C4-2B (cell line): Measurements from ENCODE around the gene KSR2.

Experiments used
- CTCF ChIP-seq: fragments of 450-650 bp; conservative IDR thresholded peaks from 2 replicates; pipeline ENCODE4 v1.5.1; 2017; ENCODE audit warnings: mild to moderate bottlenecking
- ZFX ChIP-seq: fragments of 450-650 bp; IDR thresholded peaks from 2 replicates; pipeline ENCODE4 v1.6.1; 2017

- no peak for TF ChIP-seq CTCF
- TF ChIP-seq ZFX: no peak
Observed at GRCh38 chr12:117466677-117467362, 502.0 kb downstream of the KSR2 start.
